Measurements from ENCODE around the gene CLIP2.

The CLIP2 gene

DNA sequence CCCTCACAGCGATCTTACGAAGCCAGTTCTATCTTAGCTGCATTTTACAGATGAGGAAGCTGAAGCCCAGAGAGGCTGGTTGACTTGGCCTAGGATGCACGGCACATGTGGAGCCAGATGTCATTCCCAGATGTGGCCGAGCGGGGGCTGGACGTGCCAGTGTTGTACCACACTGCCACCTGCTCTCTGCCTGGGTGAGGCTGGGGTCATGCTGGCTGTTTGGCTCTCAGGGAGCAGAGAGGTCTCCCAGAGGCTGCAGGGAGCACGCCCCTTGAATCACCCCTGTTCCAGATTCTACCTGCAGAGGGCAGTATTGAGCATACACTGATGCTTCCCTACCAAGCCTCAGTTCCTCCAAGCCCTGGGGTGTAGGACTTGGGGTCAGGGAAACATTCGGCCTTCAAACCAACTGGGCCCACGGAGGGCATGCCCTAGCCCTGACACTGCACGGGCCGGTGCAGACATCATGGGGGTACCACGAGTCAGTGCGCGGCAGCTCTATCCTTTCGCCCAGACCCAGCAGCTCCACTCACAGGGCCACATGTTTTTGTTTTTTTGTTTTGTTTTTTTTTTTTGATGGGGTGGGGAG lies 160.7 kb downstream of the CLIP2 start:
- DNase-seq: no peak

DNA sequence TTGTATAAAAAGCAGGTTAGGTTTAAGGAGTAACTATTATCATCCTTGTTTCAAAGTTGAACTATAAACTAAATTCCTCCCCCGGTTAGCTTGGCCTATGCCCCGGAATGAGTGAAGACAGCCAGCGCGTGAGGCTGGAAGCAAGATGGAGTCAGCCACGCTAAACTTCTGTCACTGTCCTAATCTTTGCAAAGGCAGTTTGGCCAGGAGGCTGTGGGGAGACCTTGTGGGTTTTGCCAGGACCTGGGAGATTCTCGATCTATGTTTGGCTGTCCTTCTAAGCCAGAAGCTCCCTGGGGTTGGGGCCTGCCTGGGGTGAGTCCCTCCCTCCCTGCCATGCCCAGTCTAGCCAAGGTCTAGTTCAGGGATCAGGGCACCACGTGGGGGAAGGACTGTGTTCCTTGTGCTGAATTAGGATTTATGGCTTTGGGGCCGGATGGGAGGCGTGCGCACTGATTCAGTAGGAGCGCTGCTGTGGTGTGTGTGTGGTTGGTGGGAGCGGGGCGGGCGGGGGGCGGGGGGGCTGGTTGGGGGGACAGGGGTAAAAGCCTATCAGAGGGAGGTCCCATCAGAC lies 163.6 kb downstream of the CLIP2 start:
- no peak for DNase-seq

DNA sequence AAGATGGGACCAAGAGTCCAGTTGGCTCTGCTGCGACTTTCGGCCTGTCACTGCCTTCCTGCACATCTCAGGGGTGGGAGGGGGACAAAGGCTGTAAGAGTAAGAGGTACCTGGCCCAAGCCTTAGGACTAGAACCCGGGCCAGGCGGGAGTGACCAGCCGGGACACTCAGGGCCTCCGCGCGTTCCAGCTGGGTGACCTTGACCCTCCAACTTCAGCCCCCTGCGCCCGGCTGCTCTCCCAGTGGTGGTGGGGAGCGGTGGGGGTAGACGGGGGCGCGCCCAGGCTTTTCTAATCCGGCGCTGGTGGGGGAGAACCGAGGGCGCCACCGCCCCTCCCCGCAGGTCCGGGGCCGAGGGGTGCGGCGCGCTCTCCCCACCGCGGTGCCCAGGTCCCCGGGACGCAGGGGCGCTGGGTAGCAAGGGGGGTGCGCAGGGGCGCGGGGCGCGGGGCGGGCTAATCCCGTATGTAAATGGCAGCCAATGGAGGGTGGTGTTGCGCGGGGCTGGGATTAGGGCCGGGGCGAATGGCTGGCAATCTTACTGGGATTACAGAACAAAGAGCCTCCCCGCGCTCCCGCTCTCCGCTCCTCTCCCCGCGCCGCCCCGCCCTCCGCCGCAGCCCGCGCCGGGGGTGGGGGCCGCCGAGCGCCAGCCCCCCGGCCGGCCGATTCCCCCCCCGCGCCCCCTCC lies 164.3 kb downstream of the CLIP2 start, which contains the start of gene GTF2IRD1:
TSS of gene GTF2IRD1 (plus strand) at position 585 of the 690 bp plus-strand sequence. CDS start 54,175 bp downstream, outside the sequence.
- DNase-seq: peak; percentile 62

DNA sequence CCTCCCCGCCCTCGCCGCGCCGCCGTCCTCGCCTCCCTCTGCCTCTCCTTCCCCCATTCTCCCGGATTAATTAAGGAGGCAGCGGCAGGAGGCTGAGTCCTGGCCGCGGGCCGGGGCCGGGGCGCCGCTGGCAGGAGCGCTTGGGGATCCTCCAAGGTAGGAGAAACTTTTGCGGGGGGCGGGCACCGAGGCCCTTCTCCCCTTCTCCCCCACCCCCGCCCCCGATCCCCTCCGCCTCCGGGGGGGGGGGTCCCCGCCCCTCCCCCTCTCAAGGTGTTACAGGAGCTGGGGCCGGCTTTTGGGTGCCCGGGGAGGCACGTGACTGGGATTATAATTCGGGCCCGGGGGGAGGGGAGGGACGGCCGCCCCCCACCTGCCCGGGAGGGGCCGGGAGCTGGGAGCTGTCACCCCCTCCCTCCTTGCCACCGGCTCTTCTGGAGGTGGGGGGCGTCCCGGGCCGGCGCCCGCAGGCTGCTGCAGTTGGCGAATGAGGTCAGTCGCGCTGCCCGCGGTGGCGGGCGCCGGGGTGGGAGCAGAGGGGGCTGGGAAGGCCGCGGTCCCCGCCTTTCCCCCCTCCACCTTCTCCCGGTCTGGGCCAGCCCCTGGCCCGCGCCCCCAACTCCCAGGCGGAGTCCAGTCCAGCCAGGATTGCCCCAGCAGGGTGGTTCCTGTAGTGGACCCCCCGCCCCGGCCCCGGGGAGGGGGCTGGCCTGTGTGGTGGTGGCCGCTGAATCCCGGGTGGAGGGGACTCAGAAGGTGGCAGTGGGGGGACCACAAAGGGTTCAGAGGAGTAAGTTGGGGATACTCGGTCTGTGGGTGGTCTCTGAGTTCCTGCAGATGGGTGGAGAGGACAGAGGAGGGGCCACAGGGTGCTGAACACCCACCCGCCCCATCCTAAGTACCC lies 165.1 kb downstream of the CLIP2 start:
- no peak for DNase-seq

DNA sequence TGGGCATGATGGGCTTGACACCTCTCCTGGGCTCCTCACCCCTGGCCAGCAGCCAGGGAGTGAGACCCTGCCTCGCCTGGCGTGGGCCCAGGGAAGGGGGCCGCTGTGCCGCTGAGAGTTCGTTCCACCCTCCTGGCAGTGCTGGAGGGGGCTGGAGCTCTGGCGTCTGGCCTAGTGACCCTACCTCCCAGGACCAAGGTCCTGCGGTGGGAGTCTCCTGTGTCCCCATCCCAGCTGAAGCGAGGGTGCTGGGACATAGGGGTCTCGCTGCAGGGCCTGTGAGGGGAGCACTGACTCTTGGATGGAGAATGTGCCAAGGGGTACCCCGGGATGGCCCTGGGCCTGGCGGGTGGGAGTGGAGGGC lies 165.7 kb downstream of the CLIP2 start:
- DNase-seq: no peak

DNA sequence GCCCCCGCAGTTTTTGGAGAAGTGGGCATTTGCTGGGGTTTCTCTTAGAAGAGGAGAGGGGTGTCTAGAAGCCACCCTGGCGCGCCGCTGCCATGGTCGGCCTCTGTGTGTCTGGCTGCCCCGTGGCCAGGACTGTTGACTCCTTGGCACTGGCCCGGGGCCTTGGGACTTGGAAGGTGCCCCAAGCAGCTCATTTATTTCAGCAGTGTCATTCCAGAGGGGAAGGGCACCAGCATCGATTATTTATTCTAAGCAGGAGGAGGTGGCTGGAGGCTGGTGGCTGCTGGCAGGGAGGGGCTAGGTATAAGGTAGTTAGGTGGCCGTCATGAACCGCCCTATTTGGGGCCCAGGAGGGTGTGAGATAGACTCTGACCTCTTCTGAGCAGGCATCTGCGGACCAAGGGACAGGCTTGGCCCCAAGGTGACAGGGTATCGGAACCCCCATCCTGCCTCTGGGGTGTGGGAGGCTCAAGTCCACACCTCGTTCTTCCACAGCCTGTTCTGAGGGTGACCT lies 166.1 kb downstream of the CLIP2 start:
- no peak for DNase-seq

Data from NCI-H510A (cell line).